Activated naive CD8-positive, alpha-beta T cell treated with anti-CD3 and anti-CD28 coated beads, Interleukin-2, amount 50 U/mL, for 24 hours (primary cell): ENCODE results near the gene CCT7.
"Not testable (repeated sequence)": the region's sequence is repeated elsewhere in the genome, so short reads cannot be mapped to it uniquely, and the experiment has no call there.

Experiments
- ATAC-seq: fragments of 150-1000 bp; cut with Tn5 transposase; one replicate; pipeline ENCODE4 v1.10.0; 2021
- DNase-seq: peaks from one replicate; pipeline ENCODE4 v3.0.0; 2021
- H3K27ac Mint-ChIP-seq: one replicate; pipeline ENCODE4 v1.8.0; 2021; ENCODE audit warnings: mild to moderate bottlenecking, mixed read lengths
- H3K27me3 Mint-ChIP-seq: one replicate; pipeline ENCODE4 v1.8.0; 2021; ENCODE audit warnings: mixed read lengths
- H3K36me3 Mint-ChIP-seq: one replicate; pipeline ENCODE4 v1.8.0; 2021; ENCODE audit warnings: low read depth, mixed read lengths
- H3K4me1 Mint-ChIP-seq: one replicate; pipeline ENCODE4 v1.8.0; 2021; ENCODE audit warnings: mixed read lengths
- H3K4me3 Mint-ChIP-seq: one replicate; pipeline ENCODE4 v1.8.0; 2021; ENCODE audit warnings: mild to moderate bottlenecking, moderate library complexity, mixed read lengths
- H3K9me3 Mint-ChIP-seq: one replicate; pipeline ENCODE4 v1.8.0; 2021; ENCODE audit warnings: mixed read lengths

Gene CCT7

DNA sequence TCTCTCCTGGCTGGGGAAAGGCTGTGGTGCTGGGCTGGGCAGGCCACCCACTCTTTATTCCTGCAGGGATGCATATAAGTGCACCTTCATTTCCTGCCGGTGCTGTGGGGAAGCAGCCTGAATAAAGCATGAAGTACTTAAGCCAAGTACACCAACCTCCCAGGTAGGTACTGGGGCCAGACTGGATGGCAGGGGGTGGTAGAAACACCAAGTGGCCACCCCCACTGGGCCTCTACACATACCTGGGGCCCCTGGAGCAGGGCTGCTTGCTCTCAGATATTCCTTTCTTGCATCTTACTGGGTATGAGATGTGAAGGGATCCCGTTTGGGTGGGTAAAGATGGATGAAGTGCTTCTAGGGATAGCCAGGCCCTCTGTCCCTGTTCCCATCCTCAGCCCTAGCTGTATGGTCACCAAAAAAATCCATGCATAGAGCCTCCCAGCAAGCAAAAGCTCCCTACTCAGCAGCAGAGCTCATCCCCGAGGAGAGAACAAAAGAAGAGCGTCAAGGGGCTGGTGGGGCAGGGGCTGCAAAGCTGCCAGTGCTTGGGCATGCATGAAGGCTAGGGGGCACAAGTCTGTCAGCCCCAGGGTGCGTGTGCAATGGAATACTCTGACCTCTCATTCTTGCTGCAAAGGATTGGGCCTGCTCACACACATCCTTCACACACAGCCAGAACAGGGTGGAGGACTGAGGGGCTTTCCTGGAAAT, 22.0 kb downstream of the CCT7 start:
- Mint-ChIP-seq H3K4me1 (no peaks in the 10 kb centered on the region), H3K27me3 (no peaks in the 10 kb centered on the region), H3K27ac (no peak overlapping the region), H3K36me3 (peaks cover 27% of the 10 kb centered on the region), H3K4me3 (no peak overlapping the region), H3K9me3 (no peaks in the 10 kb centered on the region)
- no peak for DNase-seq
- ATAC-seq = no peak

DNA sequence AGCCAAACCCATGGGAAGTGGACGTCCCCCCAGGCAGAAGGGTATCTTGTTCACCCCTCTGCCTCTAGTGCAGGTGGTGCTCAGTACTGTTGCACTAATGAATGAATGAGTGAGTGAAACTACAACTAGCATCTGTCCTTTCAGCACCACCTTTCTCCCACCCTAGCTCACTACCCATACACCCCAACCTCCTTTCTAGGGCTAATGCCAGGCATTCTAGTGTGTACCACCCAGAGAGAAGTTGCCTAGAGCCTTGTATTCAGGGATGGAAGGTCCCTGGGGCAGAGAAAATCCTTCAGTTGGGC, 22.5 kb downstream of the CCT7 start:
- DNase-seq = no peak
- Mint-ChIP-seq H3K9me3 (no peaks in the 10 kb centered on the region), H3K4me1 (no peaks in the 10 kb centered on the region), H3K27ac (no peak overlapping the region), H3K4me3 (no peak overlapping the region), H3K27me3 (no peaks in the 10 kb centered on the region), H3K36me3 (peaks cover 26% of the 10 kb centered on the region)
- no peak for ATAC-seq

DNA sequence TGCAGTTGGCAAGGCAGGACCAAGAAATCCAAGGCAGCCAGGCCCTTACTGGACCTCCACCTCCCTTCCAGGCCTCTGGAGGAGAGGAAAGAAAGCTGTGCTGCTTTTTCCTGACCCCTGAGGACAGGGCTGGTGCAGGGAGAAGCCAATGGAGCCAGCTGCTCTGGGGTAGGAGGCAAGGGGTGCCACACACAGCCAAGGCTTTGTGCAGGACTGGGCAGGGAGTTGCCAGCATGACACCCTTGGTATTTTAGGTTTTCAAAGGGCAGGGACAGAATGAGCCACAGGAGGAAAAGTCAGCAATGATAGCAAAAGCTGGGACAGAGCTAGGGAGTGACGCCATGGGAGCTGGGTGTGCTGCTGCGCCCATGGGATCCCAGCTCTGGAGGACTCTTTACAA, 22.9 kb downstream of the CCT7 start:
- Mint-ChIP-seq H3K4me3 (no peak overlapping the region), H3K36me3 (peaks cover 24% of the 10 kb centered on the region), H3K27ac (no peak overlapping the region), H3K27me3 (no peaks in the 10 kb centered on the region), H3K4me1 (no peaks in the 10 kb centered on the region), H3K9me3 (no peaks in the 10 kb centered on the region)
- DNase-seq = no peak
- ATAC-seq = no peak

DNA sequence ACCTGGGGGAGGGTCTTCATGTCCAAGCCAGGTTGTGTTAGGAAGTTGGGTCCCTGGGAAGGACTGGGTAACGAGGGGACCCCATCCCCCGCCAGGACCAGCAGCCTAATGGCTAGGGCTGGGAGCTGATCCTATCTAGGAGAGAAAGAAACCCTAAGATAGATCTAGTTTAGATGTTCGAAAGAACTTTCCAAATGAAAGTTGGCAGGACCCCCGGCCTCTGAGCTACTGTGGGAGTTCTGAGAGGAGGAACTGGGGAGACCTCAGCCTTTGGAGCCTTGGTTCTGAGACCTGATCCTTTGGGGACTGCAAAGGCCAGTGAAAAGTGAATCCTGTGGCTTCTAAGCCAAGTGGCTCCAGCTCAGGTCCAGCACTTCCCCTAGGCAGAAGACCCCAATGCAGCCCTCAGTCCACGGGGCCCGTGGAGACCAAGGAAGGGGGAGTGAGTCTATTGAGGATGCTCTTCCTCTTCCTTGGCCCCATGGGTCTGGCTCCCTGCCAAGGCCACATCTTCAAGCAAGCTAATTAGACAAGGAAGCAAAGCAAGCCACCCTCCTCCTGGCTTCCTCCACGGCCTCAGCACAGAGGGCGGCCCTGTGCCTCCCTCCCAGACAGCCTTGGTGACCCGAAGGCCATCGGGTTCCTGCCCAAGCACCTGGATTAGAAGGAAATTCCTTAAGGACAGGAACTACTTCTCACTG, 23.5 kb downstream of the CCT7 start:
- Mint-ChIP-seq H3K27me3 (no peaks in the 10 kb centered on the region), H3K4me3 (no peak overlapping the region), H3K27ac (no peak overlapping the region), H3K36me3 (peaks cover 19% of the 10 kb centered on the region), H3K4me1 (no peaks in the 10 kb centered on the region), H3K9me3 (no peaks in the 10 kb centered on the region)
- DNase-seq (no peak), ATAC-seq (no peak)

DNA sequence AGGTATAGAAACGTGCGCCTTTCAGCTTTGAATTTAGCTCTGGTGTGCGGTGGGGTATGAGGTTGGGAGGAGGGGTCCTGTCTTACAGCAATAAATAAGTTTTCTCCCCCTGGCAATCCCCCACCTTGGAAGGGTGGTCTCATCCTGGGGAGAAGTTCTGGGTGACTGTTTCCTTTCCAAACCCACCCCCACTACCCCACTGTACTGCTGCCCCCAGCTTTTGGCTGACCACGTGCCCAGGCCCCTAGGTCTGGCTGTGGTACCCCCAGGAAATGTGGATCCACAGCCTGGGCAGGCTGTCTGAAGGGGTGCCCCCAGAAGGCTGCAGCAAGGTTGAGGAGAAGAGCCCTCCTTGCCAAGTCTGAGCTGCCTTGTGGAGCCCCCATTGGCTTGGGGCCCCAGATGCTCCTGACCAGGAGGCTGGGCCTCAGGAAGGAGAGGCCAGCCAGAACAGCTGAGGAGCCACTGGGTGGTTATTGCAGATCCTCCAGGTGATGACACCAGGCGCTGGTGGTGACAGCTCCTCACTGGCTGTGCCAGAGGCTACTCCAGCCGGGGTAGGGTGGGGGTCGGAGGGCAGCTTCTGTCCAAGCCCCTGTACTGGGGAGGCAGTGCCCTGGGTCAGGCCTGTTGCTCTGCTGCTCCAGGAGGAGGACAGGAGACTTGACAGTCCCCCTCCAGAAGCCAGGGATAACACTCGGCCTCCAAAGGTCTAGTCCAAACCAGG, 24.2 kb downstream of the CCT7 start:
- no peak overlapping the region for H3K27ac Mint-ChIP-seq
- H3K27me3 Mint-ChIP-seq = no peaks in the 10 kb centered on the region
- H3K4me1 Mint-ChIP-seq = no peaks in the 10 kb centered on the region
- H3K4me3 Mint-ChIP-seq = no peak overlapping the region
- DNase-seq = no peak
- no peaks in the 10 kb centered on the region for H3K9me3 Mint-ChIP-seq
- ATAC-seq = no peak
- peaks cover 13% of the 10 kb centered on the region for H3K36me3 Mint-ChIP-seq

DNA sequence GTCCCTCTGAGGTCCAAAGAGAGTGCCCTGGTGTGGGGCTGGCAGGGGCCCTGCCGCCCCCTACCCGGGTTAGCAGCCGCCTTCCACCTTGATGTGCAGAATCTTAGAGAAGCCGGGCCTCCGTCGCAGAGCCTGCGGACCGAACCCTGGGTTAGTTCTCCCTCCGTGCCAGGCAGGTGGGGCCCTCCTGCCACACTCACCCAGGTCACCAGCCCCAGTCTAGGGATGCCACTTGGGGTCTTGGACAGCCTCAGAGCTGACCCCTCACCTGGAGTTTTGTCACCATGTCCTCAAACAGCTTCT, 24.8 kb downstream of the CCT7 start:
- no peak for ATAC-seq
- H3K9me3 Mint-ChIP-seq = no peaks in the 10 kb centered on the region
- H3K27me3 Mint-ChIP-seq = no peaks in the 10 kb centered on the region
- H3K36me3 Mint-ChIP-seq = peaks cover 10% of the 10 kb centered on the region
- no peak overlapping the region for H3K4me3 Mint-ChIP-seq
- no peak for DNase-seq
- H3K27ac Mint-ChIP-seq = no peak overlapping the region
- H3K4me1 Mint-ChIP-seq = no peaks in the 10 kb centered on the region

DNA sequence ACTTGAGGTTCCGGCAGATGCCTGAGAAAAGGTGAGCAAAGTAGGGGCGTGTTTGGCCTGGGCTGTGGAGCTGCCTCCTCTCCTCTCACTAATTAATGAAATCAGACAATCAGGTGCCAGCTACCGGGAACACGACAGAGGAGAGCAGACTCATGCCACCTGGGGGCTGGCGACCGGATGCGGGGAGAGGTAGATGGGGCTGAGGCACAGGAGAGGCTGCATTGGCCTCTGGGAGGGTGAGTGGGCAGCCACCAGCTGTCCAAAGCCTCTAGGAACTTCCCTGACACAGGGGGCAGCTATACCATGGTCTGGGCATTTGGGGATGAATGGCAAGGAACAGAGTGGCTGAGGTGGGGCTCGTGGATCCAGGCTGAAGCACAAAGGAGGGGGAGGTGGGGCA, 25.2 kb downstream of the CCT7 start:
- Mint-ChIP-seq H3K9me3 (no peaks in the 10 kb centered on the region), H3K27ac (no peak overlapping the region), H3K4me1 (no peaks in the 10 kb centered on the region), H3K27me3 (no peaks in the 10 kb centered on the region), H3K4me3 (no peak overlapping the region), H3K36me3 (peaks cover 11% of the 10 kb centered on the region)
- no peak for ATAC-seq
- DNase-seq = no peak

DNA sequence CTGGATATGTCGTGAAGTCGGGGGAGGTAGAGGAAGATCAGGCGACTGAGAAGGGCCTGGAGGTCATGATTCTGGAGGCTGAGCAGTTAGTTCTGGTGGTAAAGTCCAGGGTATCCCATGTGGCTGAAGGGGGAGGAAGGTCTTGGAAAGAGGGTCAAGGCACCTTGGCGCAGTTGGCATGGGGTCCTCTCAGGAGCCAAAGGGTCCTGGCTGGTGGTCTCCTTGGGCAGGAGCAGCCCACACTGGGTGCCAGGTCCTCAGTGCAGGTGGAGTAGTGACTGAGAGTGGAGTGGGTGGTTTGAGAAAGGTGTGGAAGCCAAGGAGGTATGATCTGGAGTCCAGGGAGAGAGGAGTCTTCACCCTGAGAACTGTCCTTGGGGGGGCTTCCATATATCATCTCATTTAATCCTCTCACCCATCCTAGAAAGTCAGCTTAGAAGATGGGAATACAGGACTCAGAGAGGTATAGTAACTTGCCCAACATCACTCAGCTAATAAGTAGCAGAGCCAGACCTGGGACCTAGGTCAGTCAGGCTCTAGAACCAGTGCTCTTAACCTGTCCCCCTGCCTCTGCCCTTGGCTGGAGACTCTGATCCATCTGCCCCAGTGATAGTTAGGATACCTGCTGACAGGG, 25.7 kb downstream of the CCT7 start:
- peaks cover 11% of the 10 kb centered on the region for H3K36me3 Mint-ChIP-seq
- DNase-seq (no peak), ATAC-seq (no peak)
- no peaks in the 10 kb centered on the region for H3K9me3 Mint-ChIP-seq
- no peaks in the 10 kb centered on the region for H3K27me3 Mint-ChIP-seq
- H3K4me3 Mint-ChIP-seq = no peak overlapping the region
- H3K4me1 Mint-ChIP-seq = no peaks in the 10 kb centered on the region
- H3K27ac Mint-ChIP-seq = no peak overlapping the region

DNA sequence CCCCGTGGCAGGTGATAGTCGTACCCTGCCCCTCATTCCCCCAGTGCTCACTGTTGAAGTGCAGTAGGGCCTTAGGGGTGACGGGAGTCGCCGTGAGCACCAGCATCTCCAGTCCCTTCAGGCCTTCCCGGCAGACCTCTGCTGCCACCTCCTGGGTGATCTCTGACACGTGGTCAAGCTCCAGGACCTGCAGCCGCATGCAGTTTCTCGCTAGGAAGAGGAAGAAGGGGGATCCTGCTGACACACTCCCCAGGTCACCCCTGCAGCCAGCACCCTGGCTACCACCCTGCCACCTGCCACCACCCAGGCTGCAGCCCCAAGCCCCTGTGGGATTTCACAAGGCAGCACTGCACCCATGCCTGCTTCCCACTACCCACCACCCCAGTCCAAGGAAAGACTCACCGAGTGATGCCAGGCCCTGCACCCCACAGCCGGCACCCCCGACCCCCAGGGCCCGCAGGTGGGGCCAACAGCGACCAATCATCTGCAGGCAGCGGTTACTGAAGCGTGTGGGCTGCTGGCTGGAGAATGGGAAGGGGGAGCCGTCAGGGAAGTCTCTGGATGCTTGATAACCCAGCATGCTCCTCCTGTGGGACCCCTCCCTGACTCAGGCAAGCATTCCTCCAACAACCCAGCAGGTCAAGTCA, 26.4 kb downstream of the CCT7 start:
- no peak overlapping the region for H3K4me3 Mint-ChIP-seq
- H3K4me1 Mint-ChIP-seq = no peaks in the 10 kb centered on the region
- no peak for ATAC-seq

DNA sequence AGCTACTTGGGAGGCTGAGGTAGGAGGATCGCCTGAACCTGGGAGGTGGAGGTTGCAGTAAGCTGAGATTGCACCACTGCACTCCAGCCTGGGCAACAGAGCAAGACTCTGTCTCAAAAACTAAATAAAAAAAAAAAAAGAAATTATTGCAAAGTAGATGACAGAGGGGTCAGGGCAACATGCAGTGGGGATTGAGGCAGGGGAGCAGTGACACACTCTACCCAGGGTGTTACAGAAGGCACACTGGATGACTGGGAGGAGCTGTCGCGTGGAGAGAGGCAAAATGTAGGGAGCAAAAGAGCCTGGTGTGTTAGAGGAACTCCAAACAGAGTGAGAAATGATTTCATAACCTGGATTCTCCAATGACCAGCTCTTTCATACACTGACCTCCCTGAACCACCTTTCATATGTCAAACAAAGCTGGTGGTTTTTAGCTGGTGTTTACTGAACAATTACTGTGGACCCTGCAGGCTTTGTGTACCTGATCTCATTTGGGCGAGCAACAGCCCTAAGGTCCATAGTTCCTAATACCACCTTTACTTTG, 28.1 kb downstream of the CCT7 start:
- Mint-ChIP-seq H3K36me3 (peaks cover 14% of the 10 kb centered on the region), H3K27me3 (no peaks in the 10 kb centered on the region), H3K4me3 (no peak overlapping the region), H3K9me3 (no peaks in the 10 kb centered on the region), H3K27ac (no peak overlapping the region), H3K4me1 (no peaks in the 10 kb centered on the region)
- DNase-seq (no peak), ATAC-seq (no peak)

More for the DNA sequence above, 26.4 kb downstream of the CCT7 start:
- no peak overlapping the region for H3K27ac Mint-ChIP-seq
- DNase-seq = no peak
- no peaks in the 10 kb centered on the region for H3K27me3 Mint-ChIP-seq
- H3K36me3 Mint-ChIP-seq = peaks cover 9% of the 10 kb centered on the region
- H3K9me3 Mint-ChIP-seq = no peaks in the 10 kb centered on the region

DNA sequence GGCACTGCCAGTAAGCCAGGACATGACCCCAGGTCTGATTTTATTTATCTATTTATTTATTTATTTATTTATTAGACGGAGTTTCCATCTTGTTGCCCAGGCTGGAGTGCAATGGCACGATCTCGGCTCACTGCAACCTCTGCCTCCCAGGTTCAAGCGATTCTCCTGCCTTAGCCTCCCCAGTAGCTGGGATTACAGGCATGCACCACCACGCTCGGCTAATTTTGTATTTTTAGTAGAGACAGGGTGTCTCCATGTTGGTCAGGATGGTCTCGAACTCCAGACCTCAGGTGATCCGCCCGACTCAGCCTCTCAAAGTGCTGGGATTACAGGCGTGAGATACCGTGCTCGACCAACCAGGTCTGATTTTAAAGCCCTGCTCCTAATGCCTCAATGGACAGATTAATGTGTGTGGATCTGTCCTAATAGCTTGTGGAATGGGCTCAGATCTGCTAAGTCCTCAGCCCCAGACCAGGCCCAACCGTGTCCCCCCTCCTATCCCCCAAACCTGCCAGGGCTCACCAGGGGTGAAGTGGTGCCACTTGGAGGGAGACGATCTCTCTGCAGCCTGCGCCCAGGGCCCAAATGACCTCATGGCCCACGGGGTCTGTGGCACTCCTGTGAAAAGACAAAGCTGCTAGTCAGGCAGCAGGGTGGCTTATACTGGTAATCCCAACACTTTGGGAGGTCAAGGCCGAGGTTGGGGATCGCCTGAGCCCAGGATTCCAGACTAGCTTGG, 28.8 kb downstream of the CCT7 start:
- not testable (repeated sequence) for ATAC-seq, H3K4me3 Mint-ChIP-seq, H3K27me3 Mint-ChIP-seq, H3K27ac Mint-ChIP-seq, DNase-seq, H3K9me3 Mint-ChIP-seq, H3K4me1 Mint-ChIP-seq
- peaks cover 16% of the 10 kb centered on the region for H3K36me3 Mint-ChIP-seq

DNA sequence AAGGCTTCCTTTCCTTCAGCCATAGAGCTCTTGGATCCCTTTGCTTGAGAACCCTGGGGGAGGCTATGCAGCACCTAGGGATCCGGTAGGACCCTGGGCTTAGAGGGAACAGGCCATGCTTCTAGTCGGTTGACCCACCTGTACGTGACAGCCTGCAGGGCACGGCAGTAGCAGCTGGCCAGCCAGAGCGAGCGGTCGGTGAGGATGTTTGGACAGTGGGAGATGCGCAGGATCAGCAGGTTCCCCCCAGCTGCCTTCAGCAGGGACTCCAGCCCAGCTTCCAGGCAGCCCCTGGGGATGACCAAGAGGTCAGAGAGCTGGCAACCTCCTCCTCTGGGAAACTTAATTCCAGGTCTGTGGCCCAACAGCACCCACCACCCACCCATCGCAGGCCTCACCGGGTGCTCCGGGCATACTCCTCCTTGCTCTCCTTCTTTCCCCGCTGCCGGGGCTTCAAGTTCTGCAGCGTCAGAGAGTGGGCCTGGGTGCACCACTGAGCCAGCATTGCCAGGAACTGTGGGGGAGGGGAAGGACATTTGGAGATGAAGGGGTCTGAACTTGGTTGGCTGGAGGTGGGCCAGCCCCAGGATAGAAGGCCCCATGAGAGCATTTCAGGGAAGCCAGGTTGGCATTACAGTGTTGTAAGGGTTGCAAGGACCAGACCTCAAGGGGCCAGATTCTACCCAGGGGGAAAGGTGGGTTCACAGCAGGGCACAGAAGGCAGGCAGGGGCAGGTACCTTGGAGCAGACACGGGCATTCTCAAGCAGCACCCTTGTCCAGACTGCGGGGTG, 29.6 kb downstream of the CCT7 start:
- DNase-seq = no peak
- no peak overlapping the region for H3K27ac Mint-ChIP-seq
- ATAC-seq = no peak
- peaks cover 24% of the 10 kb centered on the region for H3K36me3 Mint-ChIP-seq
- H3K27me3 Mint-ChIP-seq = no peaks in the 10 kb centered on the region
- no peaks in the 10 kb centered on the region for H3K9me3 Mint-ChIP-seq
- no peak overlapping the region for H3K4me3 Mint-ChIP-seq
- H3K4me1 Mint-ChIP-seq = peaks cover 6% of the 10 kb centered on the region

DNA sequence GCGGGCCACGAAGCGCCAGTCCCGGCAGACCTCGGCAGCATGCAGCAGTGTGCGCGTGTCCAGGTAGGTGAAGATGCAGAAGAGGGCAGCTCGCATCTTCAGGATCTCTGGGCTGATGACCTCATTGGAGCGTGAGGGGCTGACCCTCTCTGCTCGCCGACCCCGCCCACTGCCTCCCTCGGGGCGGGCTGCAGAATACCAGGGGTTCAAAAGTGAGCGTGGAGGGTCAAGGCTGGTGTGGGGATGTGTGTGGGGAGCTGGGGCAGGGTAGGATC, 30.2 kb downstream of the CCT7 start:
- DNase-seq (no peak), ATAC-seq (no peak)
- peaks cover 21% of the 10 kb centered on the region for H3K36me3 Mint-ChIP-seq
- peaks cover 6% of the 10 kb centered on the region for H3K4me1 Mint-ChIP-seq
- H3K27me3 Mint-ChIP-seq = no peaks in the 10 kb centered on the region
- H3K27ac Mint-ChIP-seq = no peak overlapping the region
- no peaks in the 10 kb centered on the region for H3K9me3 Mint-ChIP-seq
- H3K4me3 Mint-ChIP-seq = no peak overlapping the region
